Erythroblast (primary cell): ENCODE measurements around the gene GLI3.

Experiments used
- GATA1 ChIP-seq: IDR thresholded peaks from 2 replicates; pipeline ENCODE4 v1.6.1; 2011; ENCODE audit warnings: low read depth, mild to moderate bottlenecking, control low read depth, low read length, moderate library complexity
- POLR2A ChIP-seq: IDR thresholded peaks from 2 replicates; pipeline ENCODE4 v1.6.1; 2011; ENCODE audit warnings: mild to moderate bottlenecking, low read length

GRCh38 chr7:42152329-42153205, 84.4 kb downstream of the GLI3 start:
- TF ChIP-seq POLR2A = no peak
- TF ChIP-seq GATA1 = no peak
